ENCODE results near the gene ERC1.

The ERC1 gene

GRCh38 chr12:946631-947030 is 44.4 kb upstream of the ERC1 start:
- Histone ChIP-seq H3K9me3 (ENCODE audit: control insufficient read depth, low read length) (no peaks in the 10 kb centered on the region), H3K18ac (ENCODE audit: low read depth in 1 of 2, low read length in 2 of 2) (no peak overlapping the region), H2BK12ac (ENCODE audit: low read length in 2 of 2) (no peak overlapping the region), H3K36me3 (ENCODE audit: control insufficient read depth in 1 of 2, insufficient read depth in 2 of 2, low read depth in 1 of 2, low read length in 2 of 2) (peaks cover 11 to 12% of the 10 kb centered on the region in 2 experiments), H3K4me3 (ENCODE audit: insufficient read depth in 1 of 2, low read depth in 1 of 2, low read length in 2 of 2) (no peak overlapping the region), H3K4me2 (ENCODE audit: low read length, poor library complexity, severe bottlenecking) (no peak overlapping the region), H2BK15ac (ENCODE audit: low read depth, poor library complexity, severe bottlenecking) (no peak overlapping the region), H4K8ac (ENCODE audit: low read length) (no peak overlapping the region), H3K4ac (ENCODE audit: low read depth in 1 of 2, low read length in 2 of 2) (no peak overlapping the region), H4K91ac (ENCODE audit: low read length) (no peak overlapping the region), H3K9ac (ENCODE audit: low read length) (peak overlapping the region; percentile 10), H2AK5ac (ENCODE audit: low read length, severe bottlenecking) (no peak overlapping the region), H3K27ac (ENCODE audit: low read length, poor library complexity, severe bottlenecking) (no peak overlapping the region), H3K23ac (ENCODE audit: low read length in 2 of 2) (no peak overlapping the region), H2BK5ac (ENCODE audit: low read depth, low read length, poor library complexity, severe bottlenecking) (no peak overlapping the region), H2BK120ac (ENCODE audit: low read depth, low read length) (peak overlapping the region; percentile 34), H3K79me1 (replicated peaks; ENCODE audit: low read length, poor library complexity, severe bottlenecking) (peaks cover 9% of the 10 kb centered on the region), H2AFZ (ENCODE audit: low read depth, low read length) (no peak overlapping the region), H3K27me3 (ENCODE audit: control insufficient read depth in 1 of 2, insufficient read depth in 1 of 2, low read length in 2 of 2) (no peaks in the 10 kb centered on the region), H3K4me1 (ENCODE audit: control insufficient read depth, insufficient read depth, low read depth, low read length) (peaks cover 6% of the 10 kb centered on the region), H3K14ac (ENCODE audit: low read length in 2 of 2) (no peak overlapping the region)
- peak; percentile 73 for DNase-seq
- WGBS, result 74% methylated on average over 6 of the region's 6 CpGs

GRCh38 chr12:948238-948637 is 42.8 kb upstream of the ERC1 start:
- Histone ChIP-seq H3K27ac (ENCODE audit: low read length, poor library complexity, severe bottlenecking) (peak overlapping the region; percentile 99), H2AFZ (ENCODE audit: low read depth, low read length) (no peak overlapping the region), H2BK5ac (ENCODE audit: low read depth, low read length, poor library complexity, severe bottlenecking) (no peak overlapping the region), H4K8ac (ENCODE audit: low read length) (peak overlapping the region; percentile 61), H3K23ac (ENCODE audit: low read length in 2 of 2) (peak overlapping the region in 1 of 2 experiments; percentile 49), H3K36me3 (ENCODE audit: control insufficient read depth in 1 of 2, insufficient read depth in 2 of 2, low read depth in 1 of 2, low read length in 2 of 2) (peaks cover 6 to 9% of the 10 kb centered on the region in 2 experiments), H2BK15ac (ENCODE audit: low read depth, poor library complexity, severe bottlenecking) (no peak overlapping the region), H3K9ac (ENCODE audit: low read length) (peak overlapping the region; percentile 95), H3K9me3 (ENCODE audit: control insufficient read depth, low read length) (no peaks in the 10 kb centered on the region), H2BK12ac (ENCODE audit: low read length in 2 of 2) (no peak overlapping the region), H3K4me2 (ENCODE audit: low read length, poor library complexity, severe bottlenecking) (peak overlapping the region; percentile 37), H3K4me1 (ENCODE audit: control insufficient read depth, insufficient read depth, low read depth, low read length) (peaks cover 10% of the 10 kb centered on the region), H3K4ac (ENCODE audit: low read depth in 1 of 2, low read length in 2 of 2) (no peak overlapping the region), H3K4me3 (ENCODE audit: insufficient read depth in 1 of 2, low read depth in 1 of 2, low read length in 2 of 2) (peak overlapping the region in 1 of 2 experiments; percentile 97), H3K27me3 (ENCODE audit: control insufficient read depth in 1 of 2, insufficient read depth in 1 of 2, low read length in 2 of 2) (no peaks in the 10 kb centered on the region), H3K14ac (ENCODE audit: low read length in 2 of 2) (no peak overlapping the region), H3K18ac (ENCODE audit: low read depth in 1 of 2, low read length in 2 of 2) (no peak overlapping the region), H4K91ac (ENCODE audit: low read length) (no peak overlapping the region), H2AK5ac (ENCODE audit: low read length, severe bottlenecking) (peak overlapping the region; percentile 71), H2BK120ac (ENCODE audit: low read depth, low read length) (no peak overlapping the region), H3K79me1 (replicated peaks; ENCODE audit: low read length, poor library complexity, severe bottlenecking) (peaks cover 7% of the 10 kb centered on the region)
- DNase-seq, result peak; percentile 1
- WGBS, result 94% methylated on average over 9 of the region's 9 CpGs

GRCh38 chr12:949453-950191 is 41.4 kb upstream of the ERC1 start, which contains the start of gene RAD52:
TSS of gene RAD52 (minus strand) at chr12:949694. CDS start at chr12:933058, 16,636 bp downstream.
- WGBS, result 2% methylated on average over 48 of the region's 58 CpGs
- Histone ChIP-seq H2BK15ac (ENCODE audit: low read depth, poor library complexity, severe bottlenecking) (peak within 1 kb of the TSS; percentile 89), H4K91ac (ENCODE audit: low read length) (peak within 1 kb of the TSS; percentile 90), H3K9me3 (ENCODE audit: control insufficient read depth, low read length) (no peaks in the 10 kb centered on the region), H3K14ac (ENCODE audit: low read length in 2 of 2) (peak within 1 kb of the TSS in 1 of 2 experiments; percentile 61), H2AFZ (ENCODE audit: low read depth, low read length) (peak within 1 kb of the TSS; percentile 79), H2BK12ac (ENCODE audit: low read length in 2 of 2) (peak within 1 kb of the TSS in 1 of 2 experiments; percentile 59), H4K8ac (ENCODE audit: low read length) (peak within 1 kb of the TSS; percentile 99), H3K23ac (ENCODE audit: low read length in 2 of 2) (peak within 1 kb of the TSS; percentile 2 to 96), H3K4me3 (ENCODE audit: insufficient read depth in 1 of 2, low read depth in 1 of 2, low read length in 2 of 2) (peak within 1 kb of the TSS; percentile 80 to 97), H3K36me3 (ENCODE audit: control insufficient read depth in 1 of 2, insufficient read depth in 2 of 2, low read depth in 1 of 2, low read length in 2 of 2) (no peaks in the 10 kb centered on the region), H3K79me1 (replicated peaks; ENCODE audit: low read length, poor library complexity, severe bottlenecking) (no peaks in the 10 kb centered on the region), H3K4ac (ENCODE audit: low read depth in 1 of 2, low read length in 2 of 2) (peak within 1 kb of the TSS; percentile 89 to 98), H2AK5ac (ENCODE audit: low read length, severe bottlenecking) (peak within 1 kb of the TSS; percentile 78), H3K27ac (ENCODE audit: low read length, poor library complexity, severe bottlenecking) (peak within 1 kb of the TSS; percentile 99), H2BK120ac (ENCODE audit: low read depth, low read length) (peak within 1 kb of the TSS; percentile 54), H3K18ac (ENCODE audit: low read depth in 1 of 2, low read length in 2 of 2) (peak within 1 kb of the TSS; percentile 90 to 98), H3K4me2 (ENCODE audit: low read length, poor library complexity, severe bottlenecking) (peak within 1 kb of the TSS; percentile 54), H3K9ac (ENCODE audit: low read length) (peak within 1 kb of the TSS; percentile 95), H2BK5ac (ENCODE audit: low read depth, low read length, poor library complexity, severe bottlenecking) (peak within 1 kb of the TSS; percentile 95), H3K4me1 (ENCODE audit: control insufficient read depth, insufficient read depth, low read depth, low read length) (peaks cover 10% of the 10 kb centered on the region), H3K27me3 (ENCODE audit: control insufficient read depth in 1 of 2, insufficient read depth in 1 of 2, low read length in 2 of 2) (no peaks in the 10 kb centered on the region)
- DNase-seq, result peak; percentile 99

GRCh38 chr12:951176-951575 is 39.8 kb upstream of the ERC1 start:
- no peaks in the 10 kb centered on the region for H3K27me3 ChIP-seq (ENCODE audit: control insufficient read depth in 1 of 2, insufficient read depth in 1 of 2, low read length in 2 of 2)
- no peaks in the 10 kb centered on the region for H3K79me1 ChIP-seq (replicated peaks; ENCODE audit: low read length, poor library complexity, severe bottlenecking)
- H2BK12ac ChIP-seq (ENCODE audit: low read length in 2 of 2), result no peak overlapping the region
- no peak for DNase-seq
- no peak overlapping the region for H2AK5ac ChIP-seq (ENCODE audit: low read length, severe bottlenecking)
- H3K23ac ChIP-seq (ENCODE audit: low read length in 2 of 2), result no peak overlapping the region
- no CpG with 5 or more reads among the region's 1 CpG for WGBS
- H3K18ac ChIP-seq (ENCODE audit: low read depth in 1 of 2, low read length in 2 of 2), result no peak overlapping the region
- H3K9me3 ChIP-seq (ENCODE audit: control insufficient read depth, low read length), result no peaks in the 10 kb centered on the region
- no peak overlapping the region for H4K91ac ChIP-seq (ENCODE audit: low read length)
- no peak overlapping the region for H3K4ac ChIP-seq (ENCODE audit: low read depth in 1 of 2, low read length in 2 of 2)
- no peak overlapping the region for H2BK15ac ChIP-seq (ENCODE audit: low read depth, poor library complexity, severe bottlenecking)
- no peak overlapping the region for H3K9ac ChIP-seq (ENCODE audit: low read length)
- H3K36me3 ChIP-seq (ENCODE audit: control insufficient read depth in 1 of 2, insufficient read depth in 2 of 2, low read depth in 1 of 2, low read length in 2 of 2), result no peaks in the 10 kb centered on the region
- peaks cover 10% of the 10 kb centered on the region for H3K4me1 ChIP-seq (ENCODE audit: control insufficient read depth, insufficient read depth, low read depth, low read length)
- H4K8ac ChIP-seq (ENCODE audit: low read length), result no peak overlapping the region
- no peak overlapping the region for H3K14ac ChIP-seq (ENCODE audit: low read length in 2 of 2)
- H2AFZ ChIP-seq (ENCODE audit: low read depth, low read length), result no peak overlapping the region
- H3K27ac ChIP-seq (ENCODE audit: low read length, poor library complexity, severe bottlenecking), result no peak overlapping the region
- H3K4me3 ChIP-seq (ENCODE audit: insufficient read depth in 1 of 2, low read depth in 1 of 2, low read length in 2 of 2), result no peak overlapping the region
- no peak overlapping the region for H3K4me2 ChIP-seq (ENCODE audit: low read length, poor library complexity, severe bottlenecking)
- H2BK5ac ChIP-seq (ENCODE audit: low read depth, low read length, poor library complexity, severe bottlenecking), result no peak overlapping the region
- H2BK120ac ChIP-seq (ENCODE audit: low read depth, low read length), result no peak overlapping the region

All from mesenchymal stem cell (in vitro differentiated cells and primary cell).